GM18870 (cell line): ENCODE results near the gene PLPP4.

Experiments used
- ATAC-seq: cut with Tn5 transposase; IDR thresholded peaks from one replicate; pipeline ENCODE4 v1.9.1; 2021; ENCODE audit warnings: moderate library complexity; ENCODE audit not compliant: unreplicated experiment

Gene PLPP4

GRCh38 chr10:120456143-120456625 is 843 bp upstream of the PLPP4 start:
- no peak for ATAC-seq

- ATAC-seq = no peak
These were observed 575 bp downstream of the PLPP4 start for GRCh38 chr10:120457431-120458172.

- no peak for ATAC-seq
These were observed 1.4 kb downstream of the PLPP4 start for GRCh38 chr10:120458432-120458831.

GRCh38 chr10:120459185-120459584 is 2.2 kb downstream of the PLPP4 start:
- ATAC-seq = no peak

- ATAC-seq = no peak
These were observed 3.2 kb downstream of the PLPP4 start for GRCh38 chr10:120460186-120460585.

GRCh38 chr10:120460776-120461175 is 3.7 kb downstream of the PLPP4 start:
- ATAC-seq = no peak

- ATAC-seq = no peak
These were observed 5.1 kb downstream of the PLPP4 start for GRCh38 chr10:120462018-120462682.

- ATAC-seq = no peak
These were observed 8.1 kb downstream of the PLPP4 start for GRCh38 chr10:120465138-120465537.

- ATAC-seq = no peak
These were observed 9.0 kb downstream of the PLPP4 start for GRCh38 chr10:120466006-120466405.

GRCh38 chr10:120473593-120473992 is 16.6 kb downstream of the PLPP4 start:
- no peak for ATAC-seq

GRCh38 chr10:120474956-120475355 is 17.9 kb downstream of the PLPP4 start:
- ATAC-seq = no peak

GRCh38 chr10:120475844-120476791 is 19.1 kb downstream of the PLPP4 start:
- no peak for ATAC-seq

GRCh38 chr10:120477021-120477742 is 20.2 kb downstream of the PLPP4 start:
- no peak for ATAC-seq

GRCh38 chr10:120477743-120478141 is 20.7 kb downstream of the PLPP4 start:
- ATAC-seq = no peak

- no peak for ATAC-seq
These were observed 21.4 kb downstream of the PLPP4 start for GRCh38 chr10:120478386-120478785.

- no peak for ATAC-seq
These were observed 22.5 kb downstream of the PLPP4 start for GRCh38 chr10:120479506-120479905.

- ATAC-seq = no peak
These were observed 23.1 kb downstream of the PLPP4 start for GRCh38 chr10:120480065-120480600.

GRCh38 chr10:120480848-120481247 is 23.8 kb downstream of the PLPP4 start:
- ATAC-seq = no peak

GRCh38 chr10:120483006-120483405 is 26.0 kb downstream of the PLPP4 start:
- ATAC-seq = no peak

- no peak for ATAC-seq
These were observed 26.7 kb downstream of the PLPP4 start for GRCh38 chr10:120483651-120484301.
